DOHH2 (cell line): ENCODE measurements around the gene RNF13.

Experiments used
- CTCF ChIP-seq: fragments of 200-600 bp; sonication (generic); IDR thresholded peaks from one replicate; pipeline ENCODE4 v1.5.1; 2014; ENCODE audit warnings: antibody characterized with exemption, mild to moderate bottlenecking, low read depth, low read length; ENCODE audit not compliant: poor library complexity, severe bottlenecking
- EZH2phosphoT487 ChIP-seq: fragments of 200-600 bp; sonication (generic); IDR thresholded peaks from 2 replicates; pipeline ENCODE4 v1.6.1; 2017; ENCODE audit warnings: borderline replicate concordance, mild to moderate bottlenecking, antibody characterized with exemption, low read length, moderate library complexity, mixed read lengths

- TF ChIP-seq CTCF (no peak), EZH2phosphoT487 (no peak)
Observed at GRCh38 chr3:149845570-149846244, 32.7 kb downstream of the RNF13 start.
